Neural crest cell (in vitro differentiated cells): ENCODE data around the gene RUNX1. TPM values are rescaled to one million over a fixed set of nuclear protein-coding genes. Genes with fewer than 3 reads are reported as not detected.

ENCODE experiments used
- DNase-seq: peaks from one replicate; pipeline ENCODE4 v3.0.0; 2021; ENCODE audit warnings: low read depth, mixed read lengths, low spot score
- H3K27ac Mint-ChIP-seq: one replicate; pipeline ENCODE4 v1.8.0; 2021; ENCODE audit warnings: mild to moderate bottlenecking, mixed read lengths; ENCODE audit not compliant: unreplicated experiment
- H3K27me3 Mint-ChIP-seq: 2 replicates; pipeline ENCODE4 v1.8.0; 2021; ENCODE audit warnings: low read depth, mild to moderate bottlenecking, mixed read lengths
- H3K36me3 Mint-ChIP-seq: 2 replicates; pipeline ENCODE4 v1.8.0; 2021; ENCODE audit warnings: low read depth, mild to moderate bottlenecking, mixed read lengths
- H3K4me1 Mint-ChIP-seq: 2 replicates; pipeline ENCODE4 v1.8.0; 2021; ENCODE audit warnings: mixed read lengths
- H3K4me3 Mint-ChIP-seq: one replicate; pipeline ENCODE4 v1.8.0; 2021; ENCODE audit warnings: mild to moderate bottlenecking, mixed read lengths
- H3K9me3 Mint-ChIP-seq: 2 replicates; pipeline ENCODE4 v1.8.0; 2021; ENCODE audit warnings: mixed read lengths
- CTCF ChIP-seq: fragments of 200-600 bp; sonication (generic); conservative IDR thresholded peaks from 2 replicates; pipeline ENCODE4 v1.5.0; 2021; ENCODE audit warnings: antibody characterized with exemption, mild to moderate bottlenecking
- total RNA-seq: library from RNA; stranded (reverse); gene quantifications from 2 replicates; pipeline ENCODE4 v1.2.1, GENCODE V29; 2021

RUNX1 gene
- total RNA-seq, 1 donor from 2014 or later, result 0.63 TPM

- Mint-ChIP-seq H3K4me1 (peaks cover 45% of the 10 kb centered on the region), H3K27me3 (peaks cover 9% of the 10 kb centered on the region), H3K9me3 (no peaks in the 10 kb centered on the region), H3K36me3 (no peaks in the 10 kb centered on the region), H3K27ac (no peak overlapping the region), H3K4me3 (no peak overlapping the region)
- no peak for DNase-seq
- TF ChIP-seq CTCF, result no peak
Observed at GRCh38 chr21:34908419-34909055, 140.6 kb downstream of the RUNX1 start.

- H3K27ac Mint-ChIP-seq, result no peak overlapping the region
- H3K4me3 Mint-ChIP-seq, result no peak overlapping the region
- no peaks in the 10 kb centered on the region for H3K36me3 Mint-ChIP-seq
- DNase-seq, result no peak
- no peak for TF ChIP-seq CTCF
- H3K4me1 Mint-ChIP-seq, result peaks cover 45% of the 10 kb centered on the region
- peaks cover 9% of the 10 kb centered on the region for H3K27me3 Mint-ChIP-seq
- H3K9me3 Mint-ChIP-seq, result no peaks in the 10 kb centered on the region
Observed at GRCh38 chr21:34907461-34908418, 141.4 kb downstream of the RUNX1 start.

GRCh38 chr21:34906401-34906800, 142.7 kb downstream of the RUNX1 start:
- Mint-ChIP-seq H3K9me3 (no peaks in the 10 kb centered on the region), H3K4me1 (peaks cover 45% of the 10 kb centered on the region), H3K4me3 (no peak overlapping the region), H3K27ac (no peak overlapping the region), H3K27me3 (peaks cover 9% of the 10 kb centered on the region), H3K36me3 (no peaks in the 10 kb centered on the region)
- no peak for TF ChIP-seq CTCF
- no peak for DNase-seq

- Mint-ChIP-seq H3K27me3 (peaks cover 9% of the 10 kb centered on the region), H3K36me3 (no peaks in the 10 kb centered on the region), H3K4me3 (no peak overlapping the region), H3K9me3 (no peaks in the 10 kb centered on the region), H3K4me1 (peaks cover 38% of the 10 kb centered on the region), H3K27ac (no peak overlapping the region)
- no peak for DNase-seq
- TF ChIP-seq CTCF, result no peak
Observed at GRCh38 chr21:34905218-34905537, 143.9 kb downstream of the RUNX1 start.

- no peaks in the 10 kb centered on the region for H3K9me3 Mint-ChIP-seq
- no peak overlapping the region for H3K4me3 Mint-ChIP-seq
- H3K36me3 Mint-ChIP-seq, result no peaks in the 10 kb centered on the region
- DNase-seq, result no peak
- H3K4me1 Mint-ChIP-seq, result peaks cover 33% of the 10 kb centered on the region
- H3K27ac Mint-ChIP-seq, result no peak overlapping the region
- peaks cover 10% of the 10 kb centered on the region for H3K27me3 Mint-ChIP-seq
- no peak for TF ChIP-seq CTCF
Observed at GRCh38 chr21:34904526-34905217, 144.4 kb downstream of the RUNX1 start.
